CD14-positive monocyte (primary cell): ENCODE results near the gene LUZP1. TPM values are rescaled to one million over a fixed set of nuclear protein-coding genes. Genes with fewer than 3 reads are reported as not detected.

Experiments
- DNase-seq, 3 donors: peaks; one replicate each; pipeline ENCODE4 v3.0.0-alpha.2; 2011 to 2022
- H2AFZ ChIP-seq: 2 replicates; pipeline ENCODE4 v1.6.0; 2012; ENCODE audit warnings: mild to moderate bottlenecking, low read depth, low read length, inconsistent platforms; ENCODE audit not compliant: insufficient read depth, poor library complexity, severe bottlenecking
- H3K27ac ChIP-seq, 2 donors: 1 replicate in 1 of 2; 2 replicates in 1 of 2; pipeline ENCODE4 v1.5.1; 2012 to 2013; ENCODE audit warnings: low read length in 2 of 2, control low read depth in 1 of 2, inconsistent platforms in 1 of 2, low read depth in 1 of 2, mild to moderate bottlenecking in 1 of 2
- H3K27me3 ChIP-seq, 2 donors: one replicate each; pipeline versions ENCODE4 v1.6.0 to v1.6.1; 2011 to 2013; ENCODE audit warnings: low read length in 2 of 2; ENCODE audit not compliant: control insufficient read depth in 2 of 2, insufficient read depth in 2 of 2
- H3K36me3 ChIP-seq, 2 donors: replicated peaks in 1 of 2; 1 replicate in 1 of 2; 2 replicates in 1 of 2; pipeline versions ENCODE4 v1.5.1 to v1.6.1; 2012 to 2013; ENCODE audit warnings: low read length in 2 of 2, control low read depth in 1 of 2, inconsistent platforms in 1 of 2, mild to moderate bottlenecking in 1 of 2; ENCODE audit not compliant: insufficient read depth in 2 of 2, control insufficient read depth in 1 of 2
- H3K4me1 ChIP-seq, 2 donors: 1 replicate in 1 of 2; 2 replicates in 1 of 2; pipeline versions ENCODE4 v1.5.1 to v1.6.1; 2012 to 2013; ENCODE audit warnings: low read length in 2 of 2, control low read depth in 1 of 2, inconsistent platforms in 1 of 2, mild to moderate bottlenecking in 1 of 2, moderate library complexity in 1 of 2; ENCODE audit not compliant: insufficient read depth in 2 of 2, control insufficient read depth in 1 of 2
- H3K4me2 ChIP-seq: replicated peaks from 2 replicates; pipeline ENCODE3; 2012; ENCODE audit warnings: low read length, moderate library complexity, mild to moderate bottlenecking; ENCODE audit not compliant: poor library complexity, severe bottlenecking; ENCODE audit errors: extremely low read depth
- H3K4me3 ChIP-seq, 3 experiments: fragments of 200-600 bp in 1 of 3; sonication (generic) in 1 of 3; replicated peaks in 1 of 3; 1 replicate in 2 of 3; 2 replicates in 1 of 3; pipeline ENCODE4 v1.5.1; 2011 to 2013; ENCODE audit warnings: low read length in 3 of 3, mild to moderate bottlenecking in 3 of 3, control low read depth in 2 of 3, low read depth in 2 of 3, inconsistent platforms in 1 of 3, moderate library complexity in 1 of 3
- H3K79me2 ChIP-seq: 2 replicates; pipeline ENCODE4 v1.6.0; 2012; ENCODE audit warnings: mild to moderate bottlenecking, control low read depth, inconsistent platforms, low read length, moderate library complexity; ENCODE audit not compliant: insufficient read depth
- H3K9ac ChIP-seq: 2 replicates; pipeline ENCODE4 v1.6.0; 2017; ENCODE audit warnings: low read length, mild to moderate bottlenecking; ENCODE audit not compliant: insufficient read depth, poor library complexity, severe bottlenecking
- H3K9me3 ChIP-seq, 2 donors: replicated peaks in 1 of 2; 1 replicate in 1 of 2; 2 replicates in 1 of 2; pipeline versions ENCODE4 v1.5.1 to v1.6.1; 2012 to 2013; ENCODE audit warnings: low read length in 2 of 2, control low read depth in 1 of 2; ENCODE audit not compliant: control insufficient read depth in 1 of 2, insufficient read depth in 1 of 2
- H4K20me1 ChIP-seq: 2 replicates; pipeline ENCODE4 v1.6.0; 2012; ENCODE audit warnings: mild to moderate bottlenecking, low read length, control low read depth, moderate library complexity; ENCODE audit not compliant: insufficient read depth
- H3K27ac Mint-ChIP-seq, 7 donors: one replicate each; pipeline ENCODE4 v1.8.0; 2020; ENCODE audit warnings: mild to moderate bottlenecking in 7 of 7, mixed read lengths in 7 of 7, moderate library complexity in 6 of 7, inconsistent platforms in 2 of 7
- H3K27me3 Mint-ChIP-seq, 3 donors: one replicate each; pipeline ENCODE4 v1.8.0; 2021 to 2022; ENCODE audit warnings: low read depth in 3 of 3, mild to moderate bottlenecking in 3 of 3, mixed read lengths in 3 of 3, moderate library complexity in 3 of 3, inconsistent platforms in 1 of 3
- H3K36me3 Mint-ChIP-seq, 2 donors: one replicate each; pipeline ENCODE4 v1.8.0; 2020; ENCODE audit warnings: mixed read lengths in 2 of 2, inconsistent platforms in 1 of 2, mild to moderate bottlenecking in 1 of 2
- H3K4me1 Mint-ChIP-seq: one replicate; pipeline ENCODE4 v1.8.0; 2020; ENCODE audit warnings: mild to moderate bottlenecking, mixed read lengths
- H3K4me3 Mint-ChIP-seq, 2 donors: one replicate each; pipeline ENCODE4 v1.8.0; 2020; ENCODE audit warnings: mild to moderate bottlenecking in 2 of 2, mixed read lengths in 2 of 2, moderate library complexity in 1 of 2
- H3K9me3 Mint-ChIP-seq, 7 donors: one replicate each; pipeline ENCODE4 v1.8.0; 2020 to 2022; ENCODE audit warnings: mixed read lengths in 7 of 7, mild to moderate bottlenecking in 6 of 7, moderate library complexity in 6 of 7, inconsistent platforms in 2 of 7
- CTCF ChIP-seq: fragments of 200-600 bp; IDR thresholded peaks from one replicate; pipeline ENCODE4 v1.8.0; 2022; ENCODE audit warnings: antibody characterized with exemption, mild to moderate bottlenecking
- WGBS: methylation state at CpG from one replicate; pipeline ENCODE4 v1.1.5; 2013; ENCODE audit warnings: missing lambda C conversion rate; ENCODE audit not compliant: insufficient coverage; 5-methylcytosine and 5-hydroxymethylcytosine counted together
- intact Hi-C, 2 donors: fragments of 100-400 bp; cut with micrococcal nuclease; formaldehyde crosslinking; loops; one replicate each; pipeline versions ENCODE4 v1.15.0 to v1.15.1; 2023
- polyA plus RNA-seq, 3 donors: library from polyadenylated mRNA; depleted of rRNA in 1 of 3; unstranded in 2 of 3; stranded (reverse) in 1 of 3; fragments of 300-500 nt in 2 of 3; fragments of >200 nt in 1 of 3; fragmentation: Illumina TruSeq in 2 of 3; gene quantifications; 1 replicate in 2 of 3; 2 replicates in 1 of 3; pipeline ENCODE4 v1.2.3, GENCODE V29; 2012 to 2021

The LUZP1 gene
- polyA plus RNA-seq, 3 donors = 4.4 to 8.7 (median 5.8) TPM

DNA sequence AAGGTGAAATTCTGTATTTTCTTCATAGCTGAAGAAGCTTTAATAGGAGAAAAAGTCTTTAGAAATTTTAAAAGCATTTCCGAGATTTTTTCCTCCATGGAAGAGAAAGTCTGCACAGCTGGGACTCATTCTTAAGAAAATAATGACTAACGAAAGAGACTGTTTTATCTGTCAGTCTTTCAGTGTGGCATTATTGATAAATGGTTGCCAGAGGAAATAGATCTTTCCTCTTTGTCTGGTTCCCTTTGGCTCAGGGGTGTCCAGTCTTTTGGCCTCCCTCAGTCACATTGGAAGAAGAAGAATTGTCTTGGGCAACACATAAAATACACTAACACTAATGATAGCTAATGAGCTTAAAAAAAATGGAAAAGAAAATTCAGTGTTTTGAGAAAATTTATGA lies 99.5 kb downstream of the LUZP1 start:
- H3K27ac ChIP-seq = no peak overlapping the region
- no peaks in the 10 kb centered on the region for H4K20me1 ChIP-seq
- intact Hi-C loops = no loop called here
- peaks cover 64 to 99% of the 10 kb centered on the region in 2 donors for H3K36me3 ChIP-seq
- H3K9me3 Mint-ChIP-seq = no peaks in the 10 kb centered on the region
- TF ChIP-seq CTCF = no peak
- H3K4me1 Mint-ChIP-seq = no peaks in the 10 kb centered on the region
- H2AFZ ChIP-seq = no peak overlapping the region
- H3K4me3 Mint-ChIP-seq = no peak overlapping the region
- H3K27ac Mint-ChIP-seq = no peak overlapping the region
- H3K9me3 ChIP-seq = no peaks in the 10 kb centered on the region
- no peaks in the 10 kb centered on the region for H3K27me3 Mint-ChIP-seq
- H3K4me3 ChIP-seq = no peak overlapping the region
- no CpG with 5 or more reads among the region's 2 CpGs for WGBS
- no peaks in the 10 kb centered on the region for H3K79me2 ChIP-seq
- H3K9ac ChIP-seq = no peak overlapping the region
- peaks cover 78 to 87% of the 10 kb centered on the region in 2 donors for H3K36me3 Mint-ChIP-seq
- no peak for DNase-seq
- no peaks in the 10 kb centered on the region for H3K4me1 ChIP-seq
- H3K4me2 ChIP-seq = no peak overlapping the region
- H3K27me3 ChIP-seq = no peaks in the 10 kb centered on the region

- Histone ChIP-seq H3K9ac (no peak overlapping the region), H3K4me2 (no peak overlapping the region), H3K4me3 (no peak overlapping the region), H4K20me1 (no peaks in the 10 kb centered on the region), H3K9me3 (no peaks in the 10 kb centered on the region), H3K79me2 (no peaks in the 10 kb centered on the region), H3K27me3 (no peaks in the 10 kb centered on the region), H2AFZ (no peak overlapping the region), H3K4me1 (no peaks in the 10 kb centered on the region), H3K27ac (no peak overlapping the region), H3K36me3 (peaks cover 62 to 98% of the 10 kb centered on the region in 2 donors)
- Mint-ChIP-seq H3K4me3 (no peak overlapping the region), H3K9me3 (no peaks in the 10 kb centered on the region), H3K4me1 (no peaks in the 10 kb centered on the region), H3K36me3 (peaks cover 72 to 83% of the 10 kb centered on the region in 2 donors), H3K27ac (no peak overlapping the region), H3K27me3 (no peaks in the 10 kb centered on the region)
- TF ChIP-seq CTCF = no peak
- no peak for DNase-seq
- intact Hi-C loops = no loop called here
- 100% methylated on average over 1 of the region's 2 CpGs for WGBS
These were observed 102.6 kb downstream of the LUZP1 start for GRCh38 chr1:23066075-23066474.
